ENCODE measurements around the gene FSTL4. TPM values are rescaled to one million over a fixed set of nuclear protein-coding genes. Genes with fewer than 3 reads are reported as not detected.

Gene FSTL4
- total RNA-seq, 6 donors from 2014 or later: 0.49 to 4.6 (median 1.1) TPM

DNA sequence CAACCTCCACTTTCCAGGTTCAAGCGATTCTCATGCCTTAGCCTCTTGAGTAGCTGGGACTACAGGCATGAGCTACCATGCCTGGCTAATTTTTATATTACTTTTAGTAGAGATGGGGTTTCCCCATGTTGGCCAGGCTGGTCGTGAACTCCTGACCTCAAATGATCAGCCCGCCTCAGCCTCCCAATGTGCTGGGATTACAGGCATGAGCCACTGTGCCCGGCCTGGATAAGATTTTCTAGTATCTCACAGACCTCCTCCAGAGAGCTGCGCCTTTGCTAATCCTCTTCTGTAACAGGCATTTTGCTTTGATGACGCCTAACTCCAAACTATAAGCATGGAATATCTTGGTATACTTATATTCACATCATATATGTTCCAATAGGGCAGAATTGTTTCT lies 99.4 kb downstream of the FSTL4 start:
- no peak overlapping the region for H3K4me3 ChIP-seq
- ATAC-seq (ENCODE audit: low FRiP score in 2 of 2): no peak
- H3K4me1 ChIP-seq: peaks cover 0 to 15% (median 7%) of the 10 kb centered on the region in 4 donors
- no peaks in the 10 kb centered on the region for H3K27me3 ChIP-seq
- DNase-seq: no peak
- no peaks in the 10 kb centered on the region for H3K9me3 ChIP-seq
- H3K36me3 ChIP-seq: no peaks in the 10 kb centered on the region
- 87 to 93% methylated on average over 6 of the region's 6 CpGs for WGBS, 2 donors
- no peak overlapping the region for H3K27ac ChIP-seq
- TF ChIP-seq POLR2AphosphoS5 (IDR thresholded peaks at IDR 0.05): no peak
- TF ChIP-seq POLR2A (IDR thresholded peaks at IDR 0.05): no peak
- no peak for TF ChIP-seq EP300 (IDR thresholded peaks at IDR 0.05)
- TF ChIP-seq CTCF (IDR thresholded peaks at IDR 0.05): no peak

DNA sequence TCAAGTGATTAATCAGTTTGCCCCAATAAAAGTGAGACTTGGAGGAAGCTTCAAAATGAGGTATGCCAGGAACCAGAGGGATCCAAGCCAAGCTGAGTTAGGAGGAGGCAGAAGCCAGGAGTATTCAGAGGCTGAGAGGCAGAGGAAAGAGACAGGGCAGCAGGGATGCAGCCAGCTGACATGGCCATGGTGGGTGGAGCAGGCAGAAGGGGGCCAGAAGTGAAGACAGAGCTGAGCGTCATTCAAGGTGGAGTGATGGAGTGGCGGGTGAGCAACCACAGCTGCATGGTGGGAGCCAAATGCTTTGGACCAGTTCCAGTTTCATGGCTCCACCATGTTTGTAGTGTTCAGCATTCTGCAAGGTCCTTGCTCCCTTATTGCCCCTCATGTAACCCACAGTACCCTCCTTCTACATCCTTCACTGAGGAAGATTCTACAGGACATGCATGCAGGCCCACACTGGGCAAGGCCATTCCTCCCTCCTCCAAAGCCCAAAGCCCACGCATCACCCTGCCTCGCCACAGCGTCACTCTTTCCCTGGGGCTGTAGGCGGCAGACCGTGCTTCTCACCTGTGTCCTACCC lies 100.6 kb downstream of the FSTL4 start:
- 82 to 86% methylated on average over 7 of the region's 7 CpGs for WGBS, 2 donors
- Histone ChIP-seq H3K36me3 (no peaks in the 10 kb centered on the region), H3K4me3 (no peak overlapping the region), H3K27ac (no peak overlapping the region), H3K4me1 (peaks cover 0 to 15% (median 7%) of the 10 kb centered on the region in 4 donors), H3K27me3 (no peaks in the 10 kb centered on the region), H3K9me3 (no peaks in the 10 kb centered on the region)
- ATAC-seq (ENCODE audit: low FRiP score in 2 of 2) (peak in 1 of 2 donors; percentile 25), DNase-seq (no peak)
- TF ChIP-seq POLR2AphosphoS5 (IDR thresholded peaks at IDR 0.05) (no peak), EP300 (IDR thresholded peaks at IDR 0.05) (no peak), POLR2A (IDR thresholded peaks at IDR 0.05) (no peak), CTCF (IDR thresholded peaks at IDR 0.05) (no peak)

- Histone ChIP-seq H3K4me1 (peaks cover 0 to 15% (median 7%) of the 10 kb centered on the region in 4 donors), H3K27me3 (no peaks in the 10 kb centered on the region), H3K4me3 (no peak overlapping the region), H3K36me3 (no peaks in the 10 kb centered on the region), H3K9me3 (no peaks in the 10 kb centered on the region), H3K27ac (no peak overlapping the region)
- WGBS, 2 donors: 92 to 93% methylated on average over 9 to 11 of the region's 11 CpGs
- no peak for ATAC-seq (ENCODE audit: low FRiP score in 2 of 2)
- TF ChIP-seq POLR2AphosphoS5 (IDR thresholded peaks at IDR 0.05) (no peak), POLR2A (IDR thresholded peaks at IDR 0.05) (no peak), CTCF (IDR thresholded peaks at IDR 0.05) (no peak), EP300 (IDR thresholded peaks at IDR 0.05) (no peak)
- no peak for DNase-seq
Observed at GRCh38 chr5:133510634-133511262, 101.6 kb downstream of the FSTL4 start.

DNA sequence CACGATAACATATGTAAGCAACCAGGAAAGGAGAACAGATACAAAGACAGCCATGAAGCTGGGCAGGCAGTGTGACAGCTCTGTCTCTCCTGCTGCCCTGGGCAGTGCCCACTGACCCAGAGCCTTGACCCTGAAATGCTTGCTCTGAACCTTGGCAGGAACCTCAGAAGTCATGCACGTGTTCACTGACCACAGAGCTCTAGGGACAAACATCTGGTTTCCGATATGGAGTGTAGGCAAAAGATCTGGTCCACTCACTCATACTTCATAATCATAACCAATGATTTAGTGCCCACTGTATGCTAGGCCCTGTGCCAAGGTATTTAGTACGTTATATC lies 102.6 kb downstream of the FSTL4 start:
- Histone ChIP-seq H3K4me1 (peaks cover 0 to 15% (median 7%) of the 10 kb centered on the region in 4 donors), H3K36me3 (no peaks in the 10 kb centered on the region), H3K27ac (peak overlapping the region in 2 of 4 donors; percentile 42 to 43), H3K4me3 (no peak overlapping the region), H3K9me3 (no peaks in the 10 kb centered on the region), H3K27me3 (no peaks in the 10 kb centered on the region)
- no peak for ATAC-seq (ENCODE audit: low FRiP score in 2 of 2)
- WGBS, 2 donors: 42 to 65% methylated on average over 4 of the region's 4 CpGs
- TF ChIP-seq POLR2AphosphoS5 (IDR thresholded peaks at IDR 0.05): no peak
- no peak for TF ChIP-seq CTCF (IDR thresholded peaks at IDR 0.05)
- TF ChIP-seq POLR2A (IDR thresholded peaks at IDR 0.05): no peak
- no peak for TF ChIP-seq EP300 (IDR thresholded peaks at IDR 0.05)
- DNase-seq: no peak

Measured in upper lobe of left lung (tissue), 6 donors.